ENCODE data around the gene CHAD. TPM values are rescaled to one million over a fixed set of nuclear protein-coding genes. Genes with fewer than 3 reads are reported as not detected.

CHAD gene, protein sequence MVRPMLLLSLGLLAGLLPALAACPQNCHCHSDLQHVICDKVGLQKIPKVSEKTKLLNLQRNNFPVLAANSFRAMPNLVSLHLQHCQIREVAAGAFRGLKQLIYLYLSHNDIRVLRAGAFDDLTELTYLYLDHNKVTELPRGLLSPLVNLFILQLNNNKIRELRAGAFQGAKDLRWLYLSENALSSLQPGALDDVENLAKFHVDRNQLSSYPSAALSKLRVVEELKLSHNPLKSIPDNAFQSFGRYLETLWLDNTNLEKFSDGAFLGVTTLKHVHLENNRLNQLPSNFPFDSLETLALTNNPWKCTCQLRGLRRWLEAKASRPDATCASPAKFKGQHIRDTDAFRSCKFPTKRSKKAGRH
- not detected in 2 replicates for total RNA-seq

DNA sequence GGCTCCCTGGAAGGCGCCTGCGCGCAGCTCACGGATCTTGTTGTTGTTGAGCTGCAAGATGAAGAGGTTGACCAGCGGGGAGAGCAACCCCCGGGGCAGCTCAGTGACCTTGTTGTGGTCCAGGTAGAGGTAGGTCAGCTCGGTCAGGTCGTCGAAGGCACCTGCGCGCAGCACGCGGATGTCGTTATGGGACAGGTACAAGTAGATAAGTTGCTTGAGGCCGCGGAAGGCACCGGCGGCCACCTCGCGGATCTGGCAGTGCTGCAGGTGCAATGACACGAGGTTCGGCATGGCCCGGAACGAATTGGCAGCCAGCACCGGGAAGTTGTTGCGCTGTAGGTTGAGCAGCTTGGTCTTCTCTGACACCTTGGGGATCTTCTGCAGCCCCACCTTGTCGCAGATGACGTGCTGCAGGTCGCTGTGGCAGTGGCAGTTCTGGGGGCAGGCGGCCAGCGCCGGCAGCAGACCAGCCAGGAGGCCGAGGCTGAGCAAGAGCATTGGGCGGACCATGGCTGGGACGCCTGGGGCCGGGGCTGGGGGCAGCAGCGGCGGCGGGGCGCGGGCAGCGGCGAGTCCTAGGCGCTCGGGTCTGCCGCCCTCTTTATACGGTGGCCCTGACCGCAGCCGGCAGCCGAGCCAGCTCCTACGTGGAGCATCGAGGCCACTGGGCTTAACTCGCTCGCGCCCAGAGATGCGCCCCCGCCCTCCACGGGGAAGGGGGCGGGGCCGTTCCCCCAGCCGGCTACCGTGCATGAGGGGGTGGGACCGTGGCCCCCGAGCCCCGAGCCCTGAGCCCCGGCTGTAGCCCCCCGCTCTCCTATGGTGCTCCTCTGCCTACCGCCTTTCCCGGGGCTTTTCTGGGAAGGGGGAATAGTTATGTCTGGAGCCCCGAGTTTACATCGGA lies at the start of gene CHAD:
Gene CHAD, minus strand, starts transcription at position 577 of the 904 bp plus-strand sequence. Its CDS starts 67 bp downstream, at position 510.

DNA sequence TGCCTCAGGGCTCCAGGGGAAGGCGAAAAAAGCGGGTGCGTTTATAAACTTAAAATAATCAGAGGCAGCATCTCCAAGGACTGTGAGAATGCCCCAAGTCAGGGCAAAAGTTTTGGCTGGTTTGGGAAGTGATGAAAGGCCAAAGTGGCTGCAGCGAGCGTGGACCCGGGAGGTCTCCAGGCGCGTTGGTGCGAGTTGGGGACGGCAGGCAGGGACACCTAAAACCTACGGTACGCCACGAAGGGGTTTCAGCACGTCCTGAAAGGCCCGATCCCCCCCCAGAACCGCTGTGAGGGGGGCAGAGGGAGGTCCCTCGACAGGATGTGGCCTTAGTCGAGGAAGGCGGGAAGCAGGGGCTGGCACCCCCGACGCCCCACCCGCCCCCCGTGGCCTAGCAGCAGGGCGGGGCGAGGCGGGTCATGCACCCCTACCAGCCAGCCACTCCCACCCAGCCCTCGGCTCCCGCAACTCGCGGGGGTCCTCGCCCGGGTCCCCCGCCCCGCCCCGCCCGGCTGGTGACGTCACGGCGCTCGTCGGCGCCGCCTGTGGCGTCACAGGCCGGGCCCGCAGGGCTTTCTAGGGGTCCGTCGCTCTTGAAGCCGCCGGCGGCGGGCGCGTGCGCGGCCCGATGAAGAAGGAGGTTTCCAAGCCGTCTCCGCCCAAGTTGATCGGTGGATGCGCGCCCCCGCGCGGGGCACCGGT lies 39.3 kb upstream of the CHAD start, which contains the start of gene MYCBPAP:
Gene MYCBPAP, plus strand, starts transcription at position 569 of the 702 bp plus-strand sequence. CDS start 236 bp downstream, outside the sequence.

DNA sequence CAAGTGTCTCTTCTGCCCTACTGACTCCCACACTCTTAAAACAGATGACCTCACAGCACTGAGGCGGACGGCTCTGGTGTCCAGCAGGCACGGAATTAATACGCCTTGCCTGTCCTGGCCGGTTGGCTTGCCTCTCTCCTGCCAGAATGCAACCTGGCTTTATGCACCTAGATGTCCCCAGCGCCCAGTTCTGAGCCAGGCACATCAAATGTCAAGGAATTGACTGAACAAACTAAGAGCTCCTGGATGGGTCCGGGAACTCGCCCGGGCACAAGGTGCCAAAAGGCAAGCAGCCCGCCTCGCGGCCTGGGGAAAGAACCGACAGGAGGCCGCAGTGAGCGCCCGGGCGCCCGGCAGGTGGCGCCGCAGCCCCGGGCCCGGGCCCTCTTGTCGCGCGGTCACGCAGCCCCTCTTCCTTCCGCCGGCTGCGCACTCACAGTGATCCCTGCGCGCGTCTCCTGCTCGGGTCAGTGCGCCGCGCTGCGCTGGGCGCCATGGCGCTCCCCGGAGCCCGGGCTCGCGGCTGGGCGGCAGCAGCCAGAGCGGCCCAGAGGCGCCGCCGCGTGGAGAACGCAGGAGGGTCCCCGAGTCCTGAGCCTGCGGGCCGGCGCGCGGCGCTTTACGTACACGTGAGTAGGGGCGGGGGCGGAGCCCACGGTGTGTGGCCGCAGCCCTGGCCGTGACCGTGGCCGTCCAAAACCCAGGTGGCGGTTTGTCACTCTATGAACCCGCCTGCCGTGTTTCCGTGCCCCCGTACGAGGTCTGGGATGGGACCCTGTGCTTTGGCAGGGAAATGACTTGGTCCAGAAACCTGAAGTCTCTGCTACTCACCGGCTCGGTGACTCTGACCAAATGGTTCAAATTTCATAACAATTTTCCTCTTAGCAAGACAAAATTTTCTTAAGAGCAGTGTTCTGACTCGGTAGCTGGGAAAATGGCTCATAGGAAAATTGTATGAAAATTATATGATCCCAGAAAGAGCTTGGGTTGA lies 10.0 kb upstream of the CHAD start, which contains the start of gene RSAD1:
Gene RSAD1, plus strand, starts transcription at position 470 of the 991 bp plus-strand sequence. Its CDS starts 25 bp downstream, at position 495.

DNA sequence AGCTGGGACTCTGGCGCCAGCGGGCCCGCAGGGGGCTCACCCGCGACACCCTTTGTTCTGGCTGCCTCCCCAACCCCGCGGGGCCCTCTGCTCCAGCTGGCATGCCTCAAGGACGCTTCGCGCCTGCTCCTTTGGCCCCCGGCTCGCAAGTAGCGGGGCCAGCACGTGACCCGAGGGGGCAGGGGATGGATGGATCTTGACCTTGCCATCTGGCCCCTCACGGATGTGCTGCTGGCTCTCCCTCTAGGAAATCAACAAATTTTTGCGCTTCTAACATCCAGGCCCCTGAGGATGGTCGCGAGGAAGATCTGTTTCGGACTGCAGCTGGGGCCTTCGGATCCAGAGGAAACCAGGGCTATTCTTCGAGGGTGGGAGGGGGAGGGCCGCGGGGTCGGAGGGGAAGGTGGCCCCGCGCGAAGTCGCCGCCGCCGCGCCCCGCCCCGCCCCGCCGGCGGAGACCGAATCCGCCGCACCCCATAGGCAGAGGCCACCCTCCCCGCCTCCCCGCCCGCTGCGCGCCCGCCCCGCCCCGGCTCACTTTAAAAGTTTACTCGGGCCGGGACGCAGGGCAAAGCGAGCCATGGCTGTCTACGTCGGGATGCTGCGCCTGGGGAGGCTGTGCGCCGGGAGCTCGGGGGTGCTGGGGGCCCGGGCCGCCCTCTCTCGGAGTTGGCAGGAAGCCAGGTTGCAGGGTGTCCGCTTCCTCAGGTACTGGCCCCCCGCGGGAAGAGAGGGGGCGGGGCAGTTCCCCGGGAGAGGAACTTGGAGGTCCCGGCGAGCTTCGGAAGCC lies 42.8 kb downstream of the CHAD start, which contains the start of gene ACSF2:
Gene ACSF2, plus strand, starts transcription at position 537 of the 790 bp plus-strand sequence. Its CDS starts 44 bp downstream, at position 581.

Other genes with a start within 250 kb of the CHAD start
- gene TMEM92, start 194.4 kb downstream of the CHAD start, total RNA-seq = 0.39 and 1.2 TPM in 2 replicates
- gene XYLT2, start 122.8 kb downstream of the CHAD start, total RNA-seq = 48.3 and 56.2 TPM in 2 replicates
- gene MRPL27, start 95.7 kb downstream of the CHAD start, total RNA-seq = 38.1 and 50.1 TPM in 2 replicates
- gene EME1, start 95.7 kb downstream of the CHAD start, total RNA-seq = 1.2 and 2.4 TPM in 2 replicates
- gene LRRC59, start 71.4 kb downstream of the CHAD start, total RNA-seq = 80.9 and 216 TPM in 2 replicates
- 134 and 168 TPM in 2 replicates for gene ACSF2, start 42.7 kb downstream of the CHAD start, total RNA-seq
- 18.8 and 23.9 TPM in 2 replicates for gene RSAD1, start 10.0 kb upstream of the CHAD start, total RNA-seq
- gene MYCBPAP, start 39.6 kb upstream of the CHAD start, total RNA-seq = 0.11 and 2.0 TPM in 2 replicates
- gene EPN3, start 63.9 kb upstream of the CHAD start, total RNA-seq = 40.0 and 57.5 TPM in 2 replicates
- 59.0 and 78.1 TPM in 2 replicates for gene SPATA20, start 78.3 kb upstream of the CHAD start, total RNA-seq
- gene CACNA1G, start 91.8 kb upstream of the CHAD start, total RNA-seq = under 0.01 TPM in 1 of 2 replicates, not detected in the other
- gene ABCC3, start 166.0 kb upstream of the CHAD start, total RNA-seq = 0.39 and 0.43 TPM in 2 replicates
- 18.8 and 23.0 TPM in 2 replicates for gene ANKRD40, start 239.0 kb upstream of the CHAD start, total RNA-seq

Measured in placental epithelial cell (primary cell).